RKO (cell line): ENCODE measurements around the gene APBB1.

Source experiments
- DNase-seq: peaks from one replicate; pipeline ENCODE4 v3.0.0-alpha.2; 2016; ENCODE audit warnings: low spot score

APBB1 gene

GRCh38 chr11:6351782-6352382 lies 67.0 kb downstream of the APBB1 start:
- no peak for DNase-seq

GRCh38 chr11:6350486-6350885 lies 68.4 kb downstream of the APBB1 start:
- DNase-seq: no peak

DNA sequence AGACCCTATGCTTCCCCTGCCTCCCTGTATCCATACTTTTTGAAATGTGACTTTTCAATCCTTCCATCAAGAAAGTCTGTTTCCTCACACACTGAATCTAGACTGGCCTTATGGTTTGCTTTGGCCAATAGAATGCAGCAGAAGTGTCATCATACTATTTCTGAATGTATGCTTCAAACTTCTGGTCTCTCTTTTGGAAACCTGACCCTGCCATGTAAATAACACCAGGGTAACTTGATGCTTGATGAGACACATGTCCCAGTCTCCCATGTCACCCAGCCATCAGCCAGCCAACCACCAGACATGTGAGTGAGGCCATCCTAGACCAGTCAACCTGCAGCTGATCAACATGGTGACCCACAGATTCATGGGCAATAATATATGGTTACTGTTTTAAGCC lies 68.9 kb downstream of the APBB1 start:
- no peak for DNase-seq

GRCh38 chr11:6345366-6345765 lies 73.5 kb downstream of the APBB1 start:
- no peak for DNase-seq
